Activated T-helper 1 cell treated with anti-CD3 and anti-CD28 coated beads, Interleukin-12 subunit alpha, Interleukin-12 subunit beta, Interleukin-2, Interleukin-4 antibody, amounts not matched to agents 30 ng/mL and 10 ng/mL and 1 ng/mL, durations not matched to agents 14 hours and 24 hours and 36 hours (primary cell): ENCODE data around the gene MEGF6. TPM values are rescaled to one million over a fixed set of nuclear protein-coding genes. Genes with fewer than 3 reads are reported as not detected.

Source experiments
- DNase-seq: peaks from one replicate; pipeline ENCODE4 v3.0.0; 2021; ENCODE audit warnings: low spot score
- H3K27ac Mint-ChIP-seq: one replicate; pipeline ENCODE4 v1.8.0; 2021; ENCODE audit warnings: mild to moderate bottlenecking, mixed read lengths
- H3K27me3 Mint-ChIP-seq: one replicate; pipeline ENCODE4 v1.8.0; 2022; ENCODE audit warnings: mild to moderate bottlenecking, moderate library complexity, mixed read lengths; ENCODE audit not compliant: insufficient read depth
- H3K36me3 Mint-ChIP-seq: one replicate; pipeline ENCODE4 v1.8.0; 2021; ENCODE audit warnings: low read depth, mixed read lengths
- H3K4me1 Mint-ChIP-seq: one replicate; pipeline ENCODE4 v1.8.0; 2021; ENCODE audit warnings: low read depth, mixed read lengths
- H3K4me3 Mint-ChIP-seq: one replicate; pipeline ENCODE4 v1.8.0; 2021; ENCODE audit warnings: mild to moderate bottlenecking, moderate library complexity, mixed read lengths
- H3K9me3 Mint-ChIP-seq: one replicate; pipeline ENCODE4 v1.8.0; 2021; ENCODE audit warnings: mixed read lengths
- intact Hi-C: fragments of 100-400 bp; cut with micrococcal nuclease; formaldehyde crosslinking; loops from one replicate; pipeline ENCODE4 v1.15.1; 2024
- total RNA-seq: library from RNA; stranded (reverse); gene quantifications from 2 replicates; pipeline ENCODE4 v1.2.3, GENCODE V29; 2022

Gene MEGF6
- total RNA-seq, 1 donor from 2014 or later, result 1.2 TPM

- no peak overlapping the region for H3K4me3 Mint-ChIP-seq
- H3K27ac Mint-ChIP-seq, result no peak overlapping the region
- no peak for DNase-seq
- intact Hi-C loops, result no loop called here
- no peaks in the 10 kb centered on the region for H3K4me1 Mint-ChIP-seq
- H3K27me3 Mint-ChIP-seq, result no peaks in the 10 kb centered on the region
- H3K36me3 Mint-ChIP-seq, result no peaks in the 10 kb centered on the region
- no peaks in the 10 kb centered on the region for H3K9me3 Mint-ChIP-seq
These were observed 70.4 kb downstream of the MEGF6 start for GRCh38 chr1:3540876-3541275.

DNA sequence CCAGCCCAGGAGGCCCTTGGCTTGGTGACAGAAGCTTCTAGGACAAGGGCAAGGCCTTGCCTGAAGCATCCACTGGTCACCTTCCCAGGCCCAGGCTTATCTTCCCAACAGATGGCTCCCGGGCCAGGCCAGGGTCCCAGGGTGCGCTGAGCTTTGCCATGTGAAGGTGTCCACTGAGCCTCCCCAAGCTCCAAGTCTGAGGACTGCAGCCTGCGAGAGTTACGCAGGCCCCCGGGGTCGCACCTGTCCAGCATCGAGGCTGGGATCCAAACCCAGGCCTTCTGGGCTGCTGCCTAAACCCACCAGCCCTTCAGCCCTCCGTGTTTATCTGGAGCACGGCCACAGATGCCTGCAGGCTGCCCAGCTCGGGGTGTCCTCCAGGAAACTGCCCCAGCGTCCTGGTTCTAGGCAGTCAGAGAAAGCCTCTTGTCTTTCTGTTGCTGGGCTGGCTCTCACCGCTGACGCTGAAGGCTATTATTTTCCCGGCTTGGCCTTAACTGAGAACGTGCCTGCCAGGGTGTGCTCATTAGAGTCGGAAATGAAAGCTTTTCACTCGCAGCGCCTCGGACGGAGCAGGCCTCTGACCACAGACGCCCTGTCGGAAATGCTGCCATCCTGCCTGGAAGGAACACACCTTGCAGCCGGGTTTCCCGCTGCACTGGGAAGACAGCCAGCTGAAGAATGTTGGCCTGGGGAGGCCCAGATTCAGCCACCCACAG is 71.4 kb downstream of the MEGF6 start:
- no peaks in the 10 kb centered on the region for H3K27me3 Mint-ChIP-seq
- no peaks in the 10 kb centered on the region for H3K36me3 Mint-ChIP-seq
- intact Hi-C loops, result no loop called here
- no peak overlapping the region for H3K27ac Mint-ChIP-seq
- DNase-seq, result no peak
- H3K4me3 Mint-ChIP-seq, result no peak overlapping the region
- no peaks in the 10 kb centered on the region for H3K4me1 Mint-ChIP-seq
- no peaks in the 10 kb centered on the region for H3K9me3 Mint-ChIP-seq

DNA sequence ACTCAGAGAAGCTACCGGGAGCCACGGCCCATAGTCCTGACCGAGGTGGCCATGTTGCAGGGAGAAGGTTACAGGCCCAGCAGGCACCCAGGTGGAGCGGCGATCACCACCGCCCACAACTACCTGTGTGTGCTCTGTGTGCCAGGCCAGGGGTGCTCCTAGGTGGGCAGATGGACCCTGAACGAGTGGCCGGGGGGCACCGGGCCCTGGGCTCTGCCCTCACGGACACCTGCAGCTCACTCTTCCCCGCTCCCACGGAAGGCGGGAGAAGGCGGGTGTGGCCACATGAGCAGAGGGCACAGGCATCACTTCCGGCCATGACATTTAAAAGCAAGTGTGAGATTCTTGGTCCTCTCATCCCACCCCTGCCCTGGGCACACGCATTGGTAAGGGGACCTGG is 73.9 kb downstream of the MEGF6 start:
- intact Hi-C loops, result no loop called here
- H3K9me3 Mint-ChIP-seq, result no peaks in the 10 kb centered on the region
- DNase-seq, result no peak
- no peaks in the 10 kb centered on the region for H3K36me3 Mint-ChIP-seq
- no peaks in the 10 kb centered on the region for H3K27me3 Mint-ChIP-seq
- no peak overlapping the region for H3K27ac Mint-ChIP-seq
- no peak overlapping the region for H3K4me3 Mint-ChIP-seq
- no peaks in the 10 kb centered on the region for H3K4me1 Mint-ChIP-seq

DNA sequence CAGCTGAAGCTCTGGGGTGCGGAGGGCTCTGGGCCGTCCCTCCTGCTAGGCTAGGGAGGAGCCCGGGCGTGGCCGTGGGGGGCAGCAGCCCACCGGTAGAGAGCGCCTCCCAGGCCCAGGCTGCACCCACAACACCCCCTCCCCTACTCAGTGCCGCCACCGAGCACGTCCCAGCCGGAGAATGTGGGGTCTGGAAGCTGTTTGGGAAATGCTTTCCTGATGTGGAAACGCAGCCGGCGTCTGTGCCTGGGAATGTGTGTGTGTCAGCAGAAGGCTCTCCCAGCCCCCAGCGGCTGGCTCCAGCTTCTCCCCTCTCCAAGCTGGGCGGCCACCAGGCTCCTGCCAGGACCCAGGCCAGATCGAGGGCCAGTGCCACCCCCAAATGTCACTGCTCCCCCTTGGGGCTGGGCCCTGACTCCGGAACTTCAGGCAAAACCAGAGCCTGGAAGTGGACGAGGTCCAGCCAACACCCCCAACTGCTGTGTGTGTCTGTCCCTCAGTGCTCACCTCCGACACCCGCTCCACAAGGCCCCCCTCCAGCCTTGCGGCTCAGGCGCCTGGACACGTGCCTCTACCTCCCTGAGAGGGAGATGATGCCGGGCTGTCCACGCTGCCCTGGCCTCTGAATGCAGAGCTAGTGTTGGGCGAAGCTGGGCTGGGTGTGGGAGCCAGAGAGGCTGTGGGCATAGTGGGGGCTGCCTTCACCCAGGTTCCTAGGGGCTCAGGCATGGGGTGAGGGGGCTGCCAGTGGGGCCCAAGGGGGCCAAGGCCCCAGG is 74.7 kb downstream of the MEGF6 start:
- H3K9me3 Mint-ChIP-seq, result no peaks in the 10 kb centered on the region
- H3K27ac Mint-ChIP-seq, result no peak overlapping the region
- DNase-seq, result no peak
- no peaks in the 10 kb centered on the region for H3K4me1 Mint-ChIP-seq
- no peaks in the 10 kb centered on the region for H3K27me3 Mint-ChIP-seq
- intact Hi-C loops, result no loop called here
- H3K4me3 Mint-ChIP-seq, result no peak overlapping the region
- H3K36me3 Mint-ChIP-seq, result no peaks in the 10 kb centered on the region

- Mint-ChIP-seq H3K27ac (no peak overlapping the region), H3K9me3 (no peaks in the 10 kb centered on the region), H3K27me3 (peaks cover 2% of the 10 kb centered on the region), H3K4me1 (no peaks in the 10 kb centered on the region), H3K36me3 (no peaks in the 10 kb centered on the region), H3K4me3 (no peak overlapping the region)
- no peak for DNase-seq
- intact Hi-C loops, result no loop called here
These were observed 75.6 kb downstream of the MEGF6 start for GRCh38 chr1:3535732-3536131.

DNA sequence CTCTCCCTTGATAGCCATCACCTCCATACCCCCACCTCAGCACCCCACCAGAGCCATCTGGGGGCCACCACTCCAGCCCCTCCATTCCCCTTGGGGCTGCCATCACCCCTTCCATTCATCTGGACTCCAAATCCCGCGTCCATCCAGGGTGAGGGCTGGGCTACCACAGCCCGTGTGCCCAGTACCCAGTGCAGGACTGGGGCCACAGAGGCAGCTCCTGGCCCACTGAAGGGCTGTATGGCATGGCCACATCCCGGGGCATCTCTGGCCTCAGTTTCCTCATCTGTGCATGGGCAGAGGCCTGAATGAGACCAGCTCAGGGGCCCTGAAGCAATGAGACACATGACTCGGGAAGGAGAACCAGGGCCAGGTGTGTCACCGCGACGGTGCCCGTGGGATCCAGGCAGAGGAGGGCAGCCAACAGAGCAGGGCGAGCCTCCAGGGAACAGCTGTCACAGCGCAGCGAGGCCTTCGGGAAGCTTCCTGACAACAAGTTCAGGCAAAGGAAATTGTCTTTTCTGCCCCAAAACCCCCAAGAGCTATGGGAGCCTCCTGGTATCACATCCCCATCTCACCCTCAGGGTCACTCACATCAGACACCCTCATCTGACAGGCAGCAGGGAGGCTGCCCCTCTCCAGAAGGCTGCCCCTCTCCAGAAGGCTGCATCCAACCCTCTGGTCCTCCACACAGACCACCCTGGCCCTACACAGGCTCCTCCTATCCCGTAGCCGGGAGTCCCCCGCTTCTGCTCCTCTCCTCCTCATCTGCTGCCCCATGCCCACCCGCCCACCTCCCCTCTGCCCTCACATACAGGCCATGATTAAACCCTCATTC is 76.3 kb downstream of the MEGF6 start:
- DNase-seq, result no peak
- H3K36me3 Mint-ChIP-seq, result no peaks in the 10 kb centered on the region
- no peaks in the 10 kb centered on the region for H3K9me3 Mint-ChIP-seq
- intact Hi-C loops, result loop anchor here (5.0 kb wide), 2 partner anchors 262 to 367 kb away; partner anchors contain the start of genes C1orf174 and LRRC47
- H3K4me3 Mint-ChIP-seq, result no peak overlapping the region
- H3K27me3 Mint-ChIP-seq, result peaks cover 2% of the 10 kb centered on the region
- no peak overlapping the region for H3K27ac Mint-ChIP-seq
- H3K4me1 Mint-ChIP-seq, result no peaks in the 10 kb centered on the region

- Mint-ChIP-seq H3K9me3 (no peaks in the 10 kb centered on the region), H3K4me1 (no peaks in the 10 kb centered on the region), H3K4me3 (no peak overlapping the region), H3K27me3 (peaks cover 2% of the 10 kb centered on the region), H3K27ac (no peak overlapping the region), H3K36me3 (no peaks in the 10 kb centered on the region)
- DNase-seq, result no peak
- intact Hi-C loops, result loop anchor here (5.0 kb wide), 2 partner anchors 264 to 369 kb away; partner anchors contain the start of genes C1orf174 and LRRC47
These were observed 78.0 kb downstream of the MEGF6 start for GRCh38 chr1:3533067-3534048.

GRCh38 chr1:3531928-3532327 is 79.4 kb downstream of the MEGF6 start:
- intact Hi-C loops, result loop anchor here (1.0 to 5.0 kb wide), 4 partner anchors 41 to 370 kb away; partner anchors contain the start of genes C1orf174 and LRRC47
- Mint-ChIP-seq H3K27ac (no peak overlapping the region), H3K36me3 (no peaks in the 10 kb centered on the region), H3K4me1 (no peaks in the 10 kb centered on the region), H3K9me3 (no peaks in the 10 kb centered on the region), H3K4me3 (peak overlapping the region; percentile 58), H3K27me3 (peaks cover 2% of the 10 kb centered on the region)
- no peak for DNase-seq

- peak overlapping the region; percentile 87 for H3K27ac Mint-ChIP-seq
- H3K4me3 Mint-ChIP-seq, result peak overlapping the region; percentile 78
- DNase-seq, result peak; percentile 63
- no peaks in the 10 kb centered on the region for H3K36me3 Mint-ChIP-seq
- H3K27me3 Mint-ChIP-seq, result peaks cover 2% of the 10 kb centered on the region
- no peaks in the 10 kb centered on the region for H3K9me3 Mint-ChIP-seq
- H3K4me1 Mint-ChIP-seq, result no peaks in the 10 kb centered on the region
- intact Hi-C loops, result loop anchor here (1.0 to 5.0 kb wide), 4 partner anchors 40 to 371 kb away; partner anchors contain the start of genes C1orf174 and LRRC47
These were observed 80.1 kb downstream of the MEGF6 start for GRCh38 chr1:3530926-3531818.

DNA sequence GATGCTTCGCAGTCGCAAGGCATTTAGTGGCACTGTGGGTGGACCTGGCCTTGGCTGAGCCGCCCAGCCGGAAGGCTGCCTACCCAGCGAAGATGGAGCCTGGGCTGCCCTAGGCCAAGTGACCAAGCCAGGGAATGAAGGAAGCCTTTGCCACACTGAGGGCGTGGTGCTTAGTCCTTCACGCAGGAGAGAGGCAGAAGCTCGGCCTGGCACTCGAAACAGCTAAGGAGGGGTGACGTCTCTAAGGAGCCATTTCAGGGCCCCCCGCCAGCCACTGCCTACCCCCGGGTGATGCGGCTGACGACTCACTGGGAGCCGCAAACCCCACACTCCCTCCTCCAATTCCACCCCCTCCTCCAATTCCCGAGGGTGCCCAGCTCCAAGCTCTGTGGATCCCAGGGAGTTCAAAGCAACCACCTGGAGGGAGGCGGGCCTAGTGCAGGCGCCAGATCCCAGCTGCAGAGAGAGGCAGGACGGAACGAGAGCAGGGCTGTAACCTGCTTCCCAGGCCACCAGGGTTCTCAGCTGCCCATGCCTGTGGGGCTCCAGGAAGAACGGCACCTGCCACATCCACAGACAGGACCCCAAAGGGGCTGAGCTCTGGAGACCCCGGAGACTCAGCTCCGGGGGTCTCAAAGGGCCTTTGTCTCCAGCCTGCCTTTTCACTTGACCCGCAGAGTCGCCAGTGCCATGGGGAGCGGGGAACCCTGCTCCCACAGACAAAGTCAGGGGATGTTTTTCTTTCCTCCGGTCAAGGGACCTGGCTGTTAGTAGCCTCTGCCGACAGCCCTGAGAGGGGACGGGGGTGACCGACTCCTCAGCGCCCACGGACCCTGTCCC is 81.0 kb downstream of the MEGF6 start:
- Mint-ChIP-seq H3K4me3 (peak overlapping the region; percentile 75), H3K27ac (no peak overlapping the region), H3K4me1 (no peaks in the 10 kb centered on the region), H3K36me3 (no peaks in the 10 kb centered on the region), H3K27me3 (peaks cover 2% of the 10 kb centered on the region), H3K9me3 (no peaks in the 10 kb centered on the region)
- no peak for DNase-seq
- intact Hi-C loops, result loop anchor here (2.0 to 5.0 kb wide), 3 partner anchors 40 to 372 kb away; partner anchors contain the start of genes C1orf174 and LRRC47
